Endothelial cell of umbilical vein (primary cell): ENCODE data around the gene LRCOL1.

Source experiments
- EZH2 ChIP-seq: IDR thresholded peaks from 2 replicates; pipeline ENCODE4 v1.6.1; 2012; ENCODE audit warnings: borderline replicate concordance, low read depth, mild to moderate bottlenecking, moderate library complexity, low read length, inconsistent platforms; ENCODE audit not compliant: severe bottlenecking
- FOS ChIP-seq: IDR thresholded peaks from 2 replicates; pipeline ENCODE4 v1.6.1; 2011; ENCODE audit warnings: mild to moderate bottlenecking, low read length, moderate library complexity, borderline replicate concordance; ENCODE audit not compliant: insufficient read depth
- GATA2 ChIP-seq: IDR thresholded peaks from 2 replicates; pipeline ENCODE4 v1.7.0; 2011; ENCODE audit warnings: low read depth, mild to moderate bottlenecking, moderate library complexity, mixed read lengths, low read length; ENCODE audit not compliant: insufficient read length, insufficient read depth
- MAX ChIP-seq: IDR thresholded peaks from 2 replicates; pipeline ENCODE4 v1.6.1; 2011; ENCODE audit not compliant: insufficient read depth, insufficient read length
- POLR2AphosphoS5 ChIP-seq: IDR thresholded peaks from 2 replicates; pipeline ENCODE4 v1.6.1; 2012; ENCODE audit warnings: low read depth, mild to moderate bottlenecking, control low read depth, low read length, moderate library complexity; ENCODE audit not compliant: insufficient read depth
- TF ChIP-seq, protein P1 (sequence below), 2 donors: IDR thresholded peaks; 1 replicate in 1 of 2; 2 replicates in 1 of 2; pipeline ENCODE4 v1.5.1; 2011; ENCODE audit warnings: low read length in 2 of 2, mild to moderate bottlenecking in 2 of 2, moderate library complexity in 2 of 2, control low read depth in 1 of 2, inconsistent platforms in 1 of 2, low read depth in 1 of 2; ENCODE audit not compliant: insufficient read depth in 1 of 2; ENCODE audit errors: extremely low read depth in 1 of 2

DNA sequence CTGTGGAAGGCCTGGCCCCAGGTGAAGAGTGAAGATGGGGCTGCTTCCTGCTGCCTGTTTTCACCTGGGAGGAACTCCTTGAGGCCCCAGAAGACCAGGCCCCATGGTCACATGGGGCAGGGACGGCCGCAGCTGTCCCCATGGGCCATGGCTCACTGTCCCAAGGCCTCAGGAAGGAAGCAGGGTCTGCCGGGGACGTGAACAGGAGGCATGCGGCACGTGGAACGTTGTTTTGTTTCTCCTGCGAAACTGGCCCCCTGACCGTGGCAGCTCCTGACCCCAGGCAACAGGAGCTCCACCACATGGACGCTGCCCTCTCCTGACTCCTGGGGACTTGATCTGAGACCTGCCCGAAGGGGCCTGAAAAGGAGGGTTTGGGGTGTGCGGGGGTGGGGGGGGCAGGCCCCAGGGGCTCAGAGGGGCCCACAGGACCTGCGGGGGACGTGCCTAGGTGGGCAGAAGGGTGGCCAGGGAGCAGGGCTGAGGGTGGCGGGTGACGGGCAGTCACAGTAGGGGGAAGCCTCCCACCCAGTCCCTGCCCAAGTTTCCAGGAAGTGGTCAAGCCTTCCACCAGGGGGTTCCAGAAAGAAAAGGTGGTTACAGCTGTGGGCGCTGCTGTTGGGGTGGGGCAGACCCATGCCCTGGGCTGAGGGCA lies 41.4 kb downstream of the LRCOL1 start:
- TF ChIP-seq, protein P1, sequence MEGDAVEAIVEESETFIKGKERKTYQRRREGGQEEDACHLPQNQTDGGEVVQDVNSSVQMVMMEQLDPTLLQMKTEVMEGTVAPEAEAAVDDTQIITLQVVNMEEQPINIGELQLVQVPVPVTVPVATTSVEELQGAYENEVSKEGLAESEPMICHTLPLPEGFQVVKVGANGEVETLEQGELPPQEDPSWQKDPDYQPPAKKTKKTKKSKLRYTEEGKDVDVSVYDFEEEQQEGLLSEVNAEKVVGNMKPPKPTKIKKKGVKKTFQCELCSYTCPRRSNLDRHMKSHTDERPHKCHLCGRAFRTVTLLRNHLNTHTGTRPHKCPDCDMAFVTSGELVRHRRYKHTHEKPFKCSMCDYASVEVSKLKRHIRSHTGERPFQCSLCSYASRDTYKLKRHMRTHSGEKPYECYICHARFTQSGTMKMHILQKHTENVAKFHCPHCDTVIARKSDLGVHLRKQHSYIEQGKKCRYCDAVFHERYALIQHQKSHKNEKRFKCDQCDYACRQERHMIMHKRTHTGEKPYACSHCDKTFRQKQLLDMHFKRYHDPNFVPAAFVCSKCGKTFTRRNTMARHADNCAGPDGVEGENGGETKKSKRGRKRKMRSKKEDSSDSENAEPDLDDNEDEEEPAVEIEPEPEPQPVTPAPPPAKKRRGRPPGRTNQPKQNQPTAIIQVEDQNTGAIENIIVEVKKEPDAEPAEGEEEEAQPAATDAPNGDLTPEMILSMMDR (IDR thresholded peaks at IDR 0.05; ENCODE audit: extremely low read depth in 1 of 2, insufficient read depth in 1 of 2, low read depth in 1 of 2, low read length in 2 of 2), result no peak
- TF ChIP-seq MAX, result no peak
- TF ChIP-seq FOS, result no peak
- no peak for TF ChIP-seq EZH2
- no peak for TF ChIP-seq GATA2
- no peak for TF ChIP-seq POLR2AphosphoS5
